GM19372 (cell line): ENCODE results near the gene THBS3.
"Not testable (repeated sequence)": the region's sequence is repeated elsewhere in the genome, so short reads cannot be mapped to it uniquely, and the experiment has no call there.

Experiments used
- ATAC-seq: cut with Tn5 transposase; IDR thresholded peaks from one replicate; pipeline ENCODE4 v1.9.1; 2021; ENCODE audit warnings: mild to moderate bottlenecking, low read depth, moderate library complexity; ENCODE audit not compliant: unreplicated experiment

The THBS3 gene

GRCh38 chr1:155176544-155177071 lies 31.1 kb downstream of the THBS3 start:
- no peak for ATAC-seq

- no peak for ATAC-seq
Measured at GRCh38 chr1:155175927-155176371, 31.7 kb downstream of the THBS3 start.

- no peak for ATAC-seq
Measured at GRCh38 chr1:155175281-155175926, 32.3 kb downstream of the THBS3 start.

GRCh38 chr1:155174324-155175280 lies 33.1 kb downstream of the THBS3 start:
- ATAC-seq = no peak

- no peak for ATAC-seq
Measured at GRCh38 chr1:155173478-155174323, 34.0 kb downstream of the THBS3 start, which contains the start of gene TRIM46. TSS of gene TRIM46 (plus strand) at chr1:155173849. CDS start at chr1:155173967, 118 bp downstream.

- peak; percentile 69 for ATAC-seq
Measured at GRCh38 chr1:155172732-155173477, 34.8 kb downstream of the THBS3 start, which contains the start of gene KRTCAP2. TSS of gene KRTCAP2 (minus strand) at chr1:155173304. CDS start at chr1:155173224, 80 bp downstream.

- ATAC-seq = no peak
Measured at GRCh38 chr1:155171836-155172731, 35.6 kb downstream of the THBS3 start.

GRCh38 chr1:155170806-155171205 lies 36.9 kb downstream of the THBS3 start:
- ATAC-seq = no peak

GRCh38 chr1:155170101-155170785 lies 37.5 kb downstream of the THBS3 start:
- ATAC-seq = no peak

- ATAC-seq = no peak
Measured at GRCh38 chr1:155169541-155169940, 38.2 kb downstream of the THBS3 start.

GRCh38 chr1:155168456-155169210 lies 39.1 kb downstream of the THBS3 start:
- no peak for ATAC-seq

GRCh38 chr1:155168105-155168445 lies 39.6 kb downstream of the THBS3 start:
- ATAC-seq = not testable (repeated sequence)

- no peak for ATAC-seq
Measured at GRCh38 chr1:155167166-155168104, 40.3 kb downstream of the THBS3 start.

- ATAC-seq = no peak
Measured at GRCh38 chr1:155166471-155167165, 41.1 kb downstream of the THBS3 start.

GRCh38 chr1:155166051-155166470 lies 41.6 kb downstream of the THBS3 start:
- no peak for ATAC-seq

- not testable (repeated sequence) for ATAC-seq
Measured at GRCh38 chr1:155164625-155165024, 43.1 kb downstream of the THBS3 start.
